Ascending aorta (tissue), 2 donors: Measurements from ENCODE around the gene ACAD10. TPM values are rescaled to one million over a fixed set of nuclear protein-coding genes. Genes with fewer than 3 reads are reported as not detected.

Source experiments
- DNase-seq, 2 donors: peaks; one replicate each; pipeline ENCODE4 v3.0.0-alpha.2; 2019; ENCODE audit warnings: low spot score in 2 of 2
- H3K27ac ChIP-seq, 2 donors: fragments of 200-600 bp; sonication (generic); one replicate each; pipeline ENCODE4 v1.5.1; 2016 to 2017; ENCODE audit warnings: mild to moderate bottlenecking in 1 of 2
- H3K27me3 ChIP-seq: fragments of 200-600 bp; sonication (generic); one replicate; pipeline ENCODE4 v1.5.1; 2017
- H3K36me3 ChIP-seq, 2 donors: fragments of 200-600 bp; sonication (generic); one replicate each; pipeline ENCODE4 v1.5.1; 2016
- H3K4me1 ChIP-seq, 2 donors: fragments of 200-600 bp; sonication (generic); one replicate each; pipeline ENCODE4 v1.5.1; 2016 to 2017; ENCODE audit warnings: mild to moderate bottlenecking in 1 of 2
- H3K4me3 ChIP-seq, 2 donors: fragments of 200-600 bp; sonication (generic); one replicate each; pipeline ENCODE4 v1.5.1; 2016 to 2017; ENCODE audit warnings: mild to moderate bottlenecking in 1 of 2
- H3K9me3 ChIP-seq, 2 donors: fragments of 200-600 bp; sonication (generic); one replicate each; pipeline ENCODE4 v1.5.1; 2016
- intact Hi-C: fragments of 100-400 bp; cut with DNase I; formaldehyde crosslinking; loops from one replicate; pipeline ENCODE4 v1.15.1; 2023
- total RNA-seq: library from RNA; depleted of rRNA; stranded (reverse); fragments of >200 nt; gene quantifications from one replicate; pipeline ENCODE4 v1.1.0, GENCODE V29; 2016
- TF ChIP-seq, protein P1 (sequence below), 3 experiments: fragments of 200-600 bp in 2 of 3; fragments of 450-650 bp in 1 of 3; sonication (generic) in 2 of 3; IDR thresholded peaks; one replicate each; pipeline ENCODE4 v1.5.1; 2016 to 2019; ENCODE audit warnings: antibody characterized with exemption in 3 of 3, mild to moderate bottlenecking in 1 of 3, moderate library complexity in 1 of 3

ACAD10 gene
- total RNA-seq, 1 donor from 2014 or later: 32.0 TPM

GRCh38 chr12:111656016-111656415 lies 29.8 kb upstream of the ACAD10 start:
- intact Hi-C loops: no loop called here
- no peaks in the 10 kb centered on the region for H3K9me3 ChIP-seq
- TF ChIP-seq, protein P1, sequence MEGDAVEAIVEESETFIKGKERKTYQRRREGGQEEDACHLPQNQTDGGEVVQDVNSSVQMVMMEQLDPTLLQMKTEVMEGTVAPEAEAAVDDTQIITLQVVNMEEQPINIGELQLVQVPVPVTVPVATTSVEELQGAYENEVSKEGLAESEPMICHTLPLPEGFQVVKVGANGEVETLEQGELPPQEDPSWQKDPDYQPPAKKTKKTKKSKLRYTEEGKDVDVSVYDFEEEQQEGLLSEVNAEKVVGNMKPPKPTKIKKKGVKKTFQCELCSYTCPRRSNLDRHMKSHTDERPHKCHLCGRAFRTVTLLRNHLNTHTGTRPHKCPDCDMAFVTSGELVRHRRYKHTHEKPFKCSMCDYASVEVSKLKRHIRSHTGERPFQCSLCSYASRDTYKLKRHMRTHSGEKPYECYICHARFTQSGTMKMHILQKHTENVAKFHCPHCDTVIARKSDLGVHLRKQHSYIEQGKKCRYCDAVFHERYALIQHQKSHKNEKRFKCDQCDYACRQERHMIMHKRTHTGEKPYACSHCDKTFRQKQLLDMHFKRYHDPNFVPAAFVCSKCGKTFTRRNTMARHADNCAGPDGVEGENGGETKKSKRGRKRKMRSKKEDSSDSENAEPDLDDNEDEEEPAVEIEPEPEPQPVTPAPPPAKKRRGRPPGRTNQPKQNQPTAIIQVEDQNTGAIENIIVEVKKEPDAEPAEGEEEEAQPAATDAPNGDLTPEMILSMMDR (IDR thresholded peaks at IDR 0.05): no peak
- peaks cover 79 to 96% of the 10 kb centered on the region in 2 donors for H3K36me3 ChIP-seq
- H3K27ac ChIP-seq: no peak overlapping the region
- H3K27me3 ChIP-seq: no peaks in the 10 kb centered on the region
- no peak overlapping the region for H3K4me3 ChIP-seq
- no peaks in the 10 kb centered on the region for H3K4me1 ChIP-seq
- DNase-seq: no peak

DNA sequence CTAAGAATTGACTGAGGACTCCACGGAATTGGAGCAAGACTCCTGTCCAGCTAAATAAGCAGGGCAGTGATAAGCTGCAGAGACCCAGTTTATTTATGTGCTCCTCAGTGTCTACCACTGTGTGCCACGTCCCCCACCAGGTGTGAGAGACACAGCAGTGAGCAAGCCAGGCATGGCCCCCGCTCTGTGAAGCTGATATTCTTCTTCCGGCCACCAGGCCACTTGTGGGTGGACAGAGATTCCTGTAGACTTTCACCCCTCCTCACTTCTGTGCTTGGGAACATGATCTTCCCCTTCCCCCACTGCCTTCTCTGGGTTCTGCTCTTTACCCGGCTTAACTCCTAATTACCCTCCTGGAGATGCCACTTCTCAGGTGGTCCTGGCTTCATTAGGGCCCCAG lies 21.4 kb upstream of the ACAD10 start:
- no peaks in the 10 kb centered on the region for H3K4me1 ChIP-seq
- H3K9me3 ChIP-seq: no peaks in the 10 kb centered on the region
- no peaks in the 10 kb centered on the region for H3K27me3 ChIP-seq
- H3K27ac ChIP-seq: no peak overlapping the region
- H3K36me3 ChIP-seq: peaks cover 48 to 73% of the 10 kb centered on the region in 2 donors
- DNase-seq: no peak
- TF ChIP-seq, protein P1 (IDR thresholded peaks at IDR 0.05): no peak
- H3K4me3 ChIP-seq: no peak overlapping the region
- intact Hi-C loops: no loop called here

- Histone ChIP-seq H3K36me3 (peaks cover 50 to 73% of the 10 kb centered on the region in 2 donors), H3K27me3 (no peaks in the 10 kb centered on the region), H3K27ac (no peak overlapping the region), H3K9me3 (no peaks in the 10 kb centered on the region), H3K4me1 (no peaks in the 10 kb centered on the region), H3K4me3 (no peak overlapping the region)
- TF ChIP-seq, protein P1 (IDR thresholded peaks at IDR 0.05): no peak
- intact Hi-C loops: no loop called here
- no peak for DNase-seq
Measured at GRCh38 chr12:111664961-111665865, 20.6 kb upstream of the ACAD10 start.

DNA sequence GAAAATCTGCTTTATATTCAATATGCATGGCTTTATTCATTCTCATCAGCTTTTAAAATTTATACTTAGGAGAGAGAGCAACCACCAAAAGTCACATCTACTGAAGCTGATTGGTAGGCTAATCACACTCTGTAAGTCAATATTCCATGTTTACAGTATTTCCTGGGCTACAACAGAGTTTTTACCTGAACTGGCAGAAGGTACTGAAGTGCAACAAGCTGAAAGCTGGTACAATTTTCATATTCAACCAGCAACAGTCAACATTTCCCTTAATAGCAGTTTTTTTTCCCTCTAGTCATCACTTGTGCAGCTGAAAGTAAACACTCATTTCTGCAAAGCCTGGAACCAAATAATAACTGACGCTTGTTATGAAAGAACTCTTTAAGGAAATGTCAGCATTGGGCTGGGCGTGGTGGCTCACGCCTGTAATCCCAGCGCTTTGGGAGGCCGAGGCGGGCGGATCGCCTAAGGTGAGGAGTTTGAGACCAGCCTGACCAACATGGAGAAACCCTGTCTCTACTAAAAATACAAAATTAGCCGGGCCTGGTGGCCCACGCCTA lies 13.0 kb upstream of the ACAD10 start:
- no peak for DNase-seq
- Histone ChIP-seq H3K27ac (no peak overlapping the region), H3K27me3 (no peaks in the 10 kb centered on the region), H3K4me1 (no peaks in the 10 kb centered on the region), H3K9me3 (no peaks in the 10 kb centered on the region), H3K36me3 (peaks cover 68 to 74% of the 10 kb centered on the region in 2 donors), H3K4me3 (no peak overlapping the region)
- intact Hi-C loops: no loop called here
- TF ChIP-seq, protein P1 (IDR thresholded peaks at IDR 0.05): no peak

GRCh38 chr12:111673503-111673902 lies 12.3 kb upstream of the ACAD10 start:
- no peaks in the 10 kb centered on the region for H3K9me3 ChIP-seq
- H3K4me3 ChIP-seq: no peak overlapping the region
- H3K4me1 ChIP-seq: no peaks in the 10 kb centered on the region
- no peaks in the 10 kb centered on the region for H3K27me3 ChIP-seq
- intact Hi-C loops: no loop called here
- TF ChIP-seq, protein P1 (IDR thresholded peaks at IDR 0.05): peak in 2 of 3 experiments; percentile 25 to 38
- peak overlapping the region in 1 of 2 donors; percentile 28 for H3K27ac ChIP-seq
- no peak for DNase-seq
- peaks cover 67 to 80% of the 10 kb centered on the region in 2 donors for H3K36me3 ChIP-seq
